ENCODE data around the gene SPEG.

GRCh38 chr2:219502618-219503017 lies 68.0 kb downstream of the SPEG start:
- TF ChIP-seq YY1 (IDR thresholded peaks at IDR 0.05; ENCODE audit: insufficient read depth, insufficient read length) (no peak), SUZ12 (IDR thresholded peaks at IDR 0.05; ENCODE audit: extremely low read depth, insufficient read depth, insufficient read length) (no peak)
